Testis (tissue), 2 donors: ENCODE data around the gene KIF4A.

Source experiments
- POLR2A ChIP-seq: fragments of 450-650 bp; IDR thresholded peaks from one replicate; pipeline ENCODE4 v1.6.1; 2017; ENCODE audit warnings: antibody characterized with exemption, mild to moderate bottlenecking, moderate library complexity
- TF ChIP-seq, protein P1 (sequence below), 3 experiments: fragments of 450-650 bp in 2 of 3; fragments of 200-600 bp in 1 of 3; sonication (generic) in 1 of 3; IDR thresholded peaks; one replicate each; pipeline ENCODE4 v1.5.1; 2016 to 2019; ENCODE audit warnings: antibody characterized with exemption in 3 of 3, mild to moderate bottlenecking in 2 of 3, moderate library complexity in 1 of 3

DNA sequence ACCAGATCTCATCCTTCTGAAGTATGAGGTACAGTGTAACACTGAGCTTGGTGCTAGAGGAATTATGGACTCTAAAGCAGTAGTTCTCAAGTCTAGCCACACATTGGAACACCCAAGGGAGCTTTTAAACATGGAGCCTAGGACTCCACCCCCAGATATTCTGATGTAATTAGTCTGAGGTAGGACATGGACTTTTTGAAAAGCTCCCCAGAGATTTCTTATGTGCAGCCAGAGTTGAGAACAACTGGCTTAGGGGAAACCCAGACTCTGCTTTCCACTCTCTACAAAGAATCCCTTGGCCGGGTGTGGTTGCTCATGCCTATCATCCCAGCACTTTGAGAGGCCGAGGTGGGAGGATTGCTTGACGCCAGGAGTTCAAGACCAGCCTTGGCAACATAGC is 121.6 kb downstream of the KIF4A start:
- TF ChIP-seq, protein P1, sequence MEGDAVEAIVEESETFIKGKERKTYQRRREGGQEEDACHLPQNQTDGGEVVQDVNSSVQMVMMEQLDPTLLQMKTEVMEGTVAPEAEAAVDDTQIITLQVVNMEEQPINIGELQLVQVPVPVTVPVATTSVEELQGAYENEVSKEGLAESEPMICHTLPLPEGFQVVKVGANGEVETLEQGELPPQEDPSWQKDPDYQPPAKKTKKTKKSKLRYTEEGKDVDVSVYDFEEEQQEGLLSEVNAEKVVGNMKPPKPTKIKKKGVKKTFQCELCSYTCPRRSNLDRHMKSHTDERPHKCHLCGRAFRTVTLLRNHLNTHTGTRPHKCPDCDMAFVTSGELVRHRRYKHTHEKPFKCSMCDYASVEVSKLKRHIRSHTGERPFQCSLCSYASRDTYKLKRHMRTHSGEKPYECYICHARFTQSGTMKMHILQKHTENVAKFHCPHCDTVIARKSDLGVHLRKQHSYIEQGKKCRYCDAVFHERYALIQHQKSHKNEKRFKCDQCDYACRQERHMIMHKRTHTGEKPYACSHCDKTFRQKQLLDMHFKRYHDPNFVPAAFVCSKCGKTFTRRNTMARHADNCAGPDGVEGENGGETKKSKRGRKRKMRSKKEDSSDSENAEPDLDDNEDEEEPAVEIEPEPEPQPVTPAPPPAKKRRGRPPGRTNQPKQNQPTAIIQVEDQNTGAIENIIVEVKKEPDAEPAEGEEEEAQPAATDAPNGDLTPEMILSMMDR (IDR thresholded peaks at IDR 0.05) = no peak
- no peak for TF ChIP-seq POLR2A
